Natural killer cell treated with Interleukin-12 subunit alpha and Interleukin-12 subunit beta and Interleukin-15 and Interleukin-18, amount 100 ng/mL, for 72 hours (primary cell): Measurements from ENCODE around the gene SLC13A2. TPM values are rescaled to one million over a fixed set of nuclear protein-coding genes. Genes with fewer than 3 reads are reported as not detected.

ENCODE experiments used
- ATAC-seq, 2 donors: fragments of 150-1000 bp; cut with Tn5 transposase in 1 of 2; sonication (Bioruptor Pico), chemical (Tn5 transposase) in 1 of 2; 2 replicates each; pipeline ENCODE4 v1.10.0; 2021
- DNase-seq: peaks from one replicate; pipeline ENCODE4 v3.0.0; 2022; ENCODE audit warnings: low spot score
- H3K27ac Mint-ChIP-seq, 2 donors: 1 replicate in 1 of 2; 2 replicates in 1 of 2; pipeline ENCODE4 v1.8.0; 2022; ENCODE audit warnings: mixed read lengths in 2 of 2, mild to moderate bottlenecking in 1 of 2, moderate library complexity in 1 of 2
- H3K27me3 Mint-ChIP-seq, 2 donors: 1 replicate in 1 of 2; 2 replicates in 1 of 2; pipeline ENCODE4 v1.8.0; 2022; ENCODE audit warnings: mixed read lengths in 2 of 2
- H3K36me3 Mint-ChIP-seq: one replicate; pipeline ENCODE4 v1.8.0; 2022; ENCODE audit warnings: mixed read lengths
- H3K4me1 Mint-ChIP-seq, 2 donors: 1 replicate in 1 of 2; 2 replicates in 1 of 2; pipeline ENCODE4 v1.8.0; 2022; ENCODE audit warnings: low read depth in 2 of 2, mixed read lengths in 2 of 2, mild to moderate bottlenecking in 1 of 2
- H3K4me3 Mint-ChIP-seq: one replicate; pipeline ENCODE4 v1.8.0; 2022; ENCODE audit warnings: mixed read lengths
- H3K9me3 Mint-ChIP-seq: 2 replicates; pipeline ENCODE4 v1.8.0; 2022; ENCODE audit warnings: mixed read lengths
- total RNA-seq, 2 donors: library from RNA; stranded (reverse); gene quantifications; one replicate each; pipeline ENCODE4 v1.2.3, GENCODE V29; 2022

Gene SLC13A2
- total RNA-seq, 2 donors from 2014 or later: not detected

DNA sequence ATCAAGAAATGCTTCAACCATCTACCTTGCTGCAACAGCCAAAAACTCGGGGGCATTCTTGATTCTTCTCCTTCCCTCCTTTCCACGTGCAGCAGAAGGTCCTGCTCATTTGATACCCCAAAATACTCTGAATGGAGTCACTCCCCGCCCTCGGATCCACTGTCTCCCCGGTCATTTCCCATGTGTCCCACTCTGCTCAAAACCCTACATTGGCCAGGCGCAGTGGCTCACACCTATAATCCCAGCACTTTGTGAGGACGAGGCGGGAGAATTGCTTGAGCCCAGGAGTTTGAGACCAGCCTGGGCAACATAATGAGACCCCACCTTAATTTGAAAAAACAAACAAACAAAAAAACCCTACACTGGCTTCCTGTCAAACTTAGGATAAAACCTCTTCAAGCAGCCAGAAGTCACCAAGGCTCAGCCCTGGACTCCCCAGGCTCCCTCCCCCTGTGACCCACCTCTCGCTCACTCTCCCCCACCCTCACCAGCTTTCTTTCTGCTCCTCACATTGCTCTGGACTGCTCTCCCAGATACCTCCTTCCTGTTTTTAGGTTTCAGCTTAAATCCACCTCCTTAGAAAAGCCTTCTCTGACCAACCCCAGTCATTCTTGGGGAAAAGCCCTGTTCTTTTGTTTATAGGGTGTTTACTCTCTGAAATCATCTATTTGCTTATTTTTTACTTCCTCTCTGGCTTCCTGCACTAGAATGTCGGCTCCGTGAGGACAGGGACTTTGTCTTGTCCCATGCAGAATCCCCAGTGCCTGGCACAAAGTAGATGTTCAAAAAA lies 2.8 kb downstream of the SLC13A2 start:
- Mint-ChIP-seq H3K36me3 (no peaks in the 10 kb centered on the region), H3K4me1 (peaks cover 8 to 9% of the 10 kb centered on the region in 2 donors), H3K9me3 (no peaks in the 10 kb centered on the region), H3K27ac (no peak overlapping the region), H3K4me3 (no peak overlapping the region), H3K27me3 (peaks cover 0 to 6% of the 10 kb centered on the region in 2 donors)
- peak; percentile 18 for DNase-seq
- ATAC-seq: no peak

DNA sequence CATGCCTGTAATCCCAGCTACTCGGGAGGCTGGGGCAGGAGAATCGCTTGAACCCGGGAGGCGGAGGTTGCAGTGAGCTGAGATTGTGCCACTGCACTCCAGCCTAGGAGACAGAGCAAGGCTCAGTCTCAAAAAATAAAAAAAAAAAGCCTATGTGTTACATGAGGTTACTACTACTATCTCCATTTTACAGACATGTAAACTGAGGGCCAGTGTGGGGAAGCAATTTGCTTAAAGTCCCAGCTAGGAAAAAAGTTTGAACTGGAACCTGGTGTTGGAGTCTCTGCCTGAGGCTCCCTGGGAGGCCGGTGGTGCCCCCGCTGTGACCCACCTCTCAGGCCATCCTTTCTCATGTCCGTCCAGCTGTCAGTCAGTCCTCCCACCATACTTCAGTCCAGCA lies 4.5 kb downstream of the SLC13A2 start:
- Mint-ChIP-seq H3K27me3 (peaks cover 0 to 6% of the 10 kb centered on the region in 2 donors), H3K27ac (no peak overlapping the region), H3K4me3 (no peak overlapping the region), H3K9me3 (no peaks in the 10 kb centered on the region), H3K36me3 (no peaks in the 10 kb centered on the region), H3K4me1 (peaks cover 8 to 9% of the 10 kb centered on the region in 2 donors)
- ATAC-seq: no peak
- no peak for DNase-seq

DNA sequence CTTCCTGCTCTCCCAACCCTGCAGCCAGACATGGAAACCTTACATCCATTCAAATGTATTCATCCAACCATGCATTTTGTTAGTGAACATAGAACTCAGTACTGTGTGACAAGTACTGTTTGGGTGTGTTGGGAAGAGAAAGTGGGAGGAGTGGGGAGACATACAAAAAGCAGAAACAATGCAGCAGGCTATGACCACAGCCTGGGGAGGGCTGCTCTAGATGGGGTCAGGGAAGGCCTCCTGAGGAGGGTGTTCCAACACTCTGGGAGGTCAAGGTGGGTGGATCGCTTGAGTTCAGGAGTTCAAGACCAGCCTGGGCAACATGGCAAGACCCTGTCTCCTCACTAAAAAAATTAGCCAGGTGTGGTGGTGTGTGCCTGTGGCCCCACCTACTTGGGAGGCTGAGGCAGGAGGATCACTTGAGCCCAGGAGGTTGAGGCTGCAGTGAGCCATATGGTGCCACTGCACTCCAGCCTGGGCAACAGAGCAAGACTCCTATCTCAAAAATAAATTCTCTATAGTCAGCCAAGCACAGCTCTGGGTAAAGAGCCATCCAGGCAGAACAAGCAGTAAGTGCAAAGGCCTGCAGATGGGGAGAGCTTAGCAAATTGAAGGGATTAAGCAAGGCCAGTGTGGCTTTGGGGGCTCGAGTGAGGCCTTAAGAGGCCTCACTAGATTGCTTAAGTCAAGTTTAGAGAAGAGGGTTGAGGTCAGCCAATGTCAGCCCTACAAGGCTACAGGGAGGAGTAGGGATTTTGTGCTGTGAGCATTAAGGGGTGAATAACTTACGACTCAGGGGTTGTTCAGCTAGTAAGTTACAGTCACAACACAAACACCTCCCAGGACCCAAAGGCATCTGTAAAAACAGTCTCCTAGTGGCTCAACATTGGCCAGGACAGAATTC lies 5.5 kb downstream of the SLC13A2 start:
- Mint-ChIP-seq H3K4me1 (peaks cover 8 to 10% of the 10 kb centered on the region in 2 donors), H3K27ac (no peak overlapping the region), H3K36me3 (no peaks in the 10 kb centered on the region), H3K27me3 (peaks cover 0 to 6% of the 10 kb centered on the region in 2 donors), H3K9me3 (no peaks in the 10 kb centered on the region), H3K4me3 (no peak overlapping the region)
- DNase-seq: no peak
- no peak for ATAC-seq

GRCh38 chr17:28480278-28480677 lies 6.8 kb downstream of the SLC13A2 start:
- Mint-ChIP-seq H3K9me3 (no peaks in the 10 kb centered on the region), H3K36me3 (no peaks in the 10 kb centered on the region), H3K27me3 (peaks cover 0 to 10% of the 10 kb centered on the region in 2 donors), H3K27ac (no peak overlapping the region), H3K4me3 (no peak overlapping the region), H3K4me1 (peaks cover 15 to 16% of the 10 kb centered on the region in 2 donors)
- DNase-seq (no peak), ATAC-seq (no peak)

- H3K27ac Mint-ChIP-seq: no peak overlapping the region
- ATAC-seq: no peak
- no peaks in the 10 kb centered on the region for H3K36me3 Mint-ChIP-seq
- peaks cover 8 to 9% of the 10 kb centered on the region in 2 donors for H3K4me1 Mint-ChIP-seq
- peaks cover 0 to 5% of the 10 kb centered on the region in 2 donors for H3K27me3 Mint-ChIP-seq
- DNase-seq: no peak
- H3K4me3 Mint-ChIP-seq: no peak overlapping the region
- no peaks in the 10 kb centered on the region for H3K9me3 Mint-ChIP-seq
Observed at GRCh38 chr17:28480799-28481571, 7.5 kb downstream of the SLC13A2 start.

GRCh38 chr17:28482551-28483199 lies 9.2 kb downstream of the SLC13A2 start:
- Mint-ChIP-seq H3K4me3 (no peak overlapping the region), H3K27ac (no peak overlapping the region), H3K4me1 (peaks cover 8 to 9% of the 10 kb centered on the region in 2 donors), H3K9me3 (no peaks in the 10 kb centered on the region), H3K36me3 (no peaks in the 10 kb centered on the region), H3K27me3 (peaks cover 0 to 5% of the 10 kb centered on the region in 2 donors)
- ATAC-seq (no peak), DNase-seq (no peak)

DNA sequence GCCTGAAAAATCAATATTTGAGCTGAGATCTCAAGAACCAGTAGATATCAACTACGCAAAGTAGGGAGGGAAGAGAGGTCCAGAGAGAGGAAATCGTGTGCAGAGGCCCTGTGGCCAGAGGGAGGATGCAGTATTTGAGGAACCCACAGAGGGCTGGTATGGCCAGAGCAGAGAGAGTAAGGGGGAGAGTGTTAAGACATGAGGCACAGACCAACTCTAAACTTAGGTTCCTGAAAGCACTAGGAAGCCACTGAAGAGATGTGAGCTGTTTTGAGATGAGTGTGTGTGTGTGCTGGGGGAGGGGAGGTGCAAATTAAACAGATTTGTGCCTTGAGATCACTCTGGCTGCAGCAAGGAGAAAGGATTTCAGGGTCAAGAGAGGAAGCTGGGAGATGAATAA lies 10.9 kb downstream of the SLC13A2 start:
- H3K9me3 Mint-ChIP-seq: no peaks in the 10 kb centered on the region

GRCh38 chr17:28485049-28485448 lies 11.6 kb downstream of the SLC13A2 start:
- Mint-ChIP-seq H3K4me3 (no peak overlapping the region), H3K9me3 (no peaks in the 10 kb centered on the region), H3K27ac (no peak overlapping the region), H3K4me1 (peaks cover 8 to 9% of the 10 kb centered on the region in 2 donors), H3K27me3 (peaks cover 0 to 5% of the 10 kb centered on the region in 2 donors), H3K36me3 (no peaks in the 10 kb centered on the region)
- DNase-seq (no peak), ATAC-seq (no peak)

More for the DNA sequence above, 10.9 kb downstream of the SLC13A2 start:
- Mint-ChIP-seq H3K4me1 (peaks cover 8 to 9% of the 10 kb centered on the region in 2 donors), H3K27me3 (peaks cover 0 to 5% of the 10 kb centered on the region in 2 donors), H3K36me3 (no peaks in the 10 kb centered on the region), H3K27ac (no peak overlapping the region), H3K4me3 (peak overlapping the region; percentile 23)
- peak; percentile 44 to 82 for ATAC-seq
- DNase-seq: no peak

DNA sequence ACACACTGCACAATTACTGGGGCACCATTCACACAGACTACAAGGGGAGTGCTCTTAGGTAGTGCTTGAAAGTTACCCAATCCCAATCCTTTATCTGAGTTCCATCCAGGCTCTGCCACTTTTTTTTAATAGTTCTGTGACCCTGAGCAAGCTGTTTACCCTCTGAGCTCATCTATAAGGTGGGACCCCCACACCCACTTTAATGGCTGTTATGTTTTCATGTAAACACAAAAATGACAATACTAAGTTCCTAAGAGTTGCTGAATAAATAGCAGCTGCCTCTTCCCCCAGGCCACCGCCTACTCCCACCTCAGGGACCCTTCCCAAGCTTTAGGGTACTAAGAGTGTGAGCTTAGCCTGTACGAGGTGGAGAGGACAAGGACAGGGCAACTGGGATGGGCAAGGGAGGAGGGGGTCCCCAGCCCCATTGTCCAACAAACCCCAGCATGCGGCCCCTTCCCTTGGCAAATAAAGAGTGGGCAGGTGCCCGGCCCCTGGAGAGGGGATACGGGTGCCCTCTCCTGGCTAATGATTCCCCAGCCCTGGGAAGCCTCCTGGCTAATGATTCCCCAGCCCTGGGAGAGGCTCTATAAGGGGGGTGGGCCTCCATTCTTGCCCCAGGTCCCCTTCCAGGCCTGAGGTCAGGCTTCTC lies 14.6 kb downstream of the SLC13A2 start:
- ATAC-seq (no peak), DNase-seq (no peak)
- Mint-ChIP-seq H3K27me3 (peaks cover 8 to 10% of the 10 kb centered on the region in 2 donors), H3K4me3 (no peak overlapping the region), H3K36me3 (no peaks in the 10 kb centered on the region), H3K4me1 (peaks cover 8 to 9% of the 10 kb centered on the region in 2 donors), H3K27ac (no peak overlapping the region), H3K9me3 (no peaks in the 10 kb centered on the region)

DNA sequence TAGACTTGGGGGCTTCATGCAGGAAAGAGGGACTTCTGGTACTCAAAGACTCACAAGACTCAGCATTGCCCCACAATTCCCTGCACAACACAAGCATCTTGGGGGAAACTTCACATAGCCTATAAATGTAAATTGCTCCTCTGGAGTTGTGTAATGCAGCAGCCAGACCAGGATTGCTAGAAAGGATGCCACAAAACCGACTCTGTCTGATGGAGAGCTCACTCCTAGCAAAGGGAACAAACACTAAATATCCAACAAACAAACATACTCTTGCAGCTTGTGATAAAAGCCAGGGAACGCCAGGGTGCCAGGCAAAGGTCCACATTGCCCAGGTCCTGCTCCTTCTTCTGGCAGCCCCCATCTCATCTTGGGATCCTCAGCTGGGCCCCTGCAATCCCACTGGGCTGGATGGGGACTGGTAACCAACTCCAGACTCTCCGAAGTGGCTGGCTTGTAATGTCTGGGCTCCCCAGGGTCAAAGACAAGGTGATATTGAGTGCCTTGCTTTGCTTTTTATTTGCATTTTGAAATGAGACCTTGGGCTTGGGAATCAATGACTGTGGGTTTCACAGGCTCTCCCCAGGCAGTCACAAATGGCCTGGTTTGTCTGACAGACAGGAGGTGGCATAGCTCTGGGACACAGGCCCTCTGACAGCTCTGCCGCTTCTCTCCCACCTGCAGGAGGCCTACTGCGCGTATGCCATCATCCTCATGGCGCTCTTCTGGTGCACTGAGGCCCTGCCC lies 15.3 kb downstream of the SLC13A2 start:
- Mint-ChIP-seq H3K4me3 (no peak overlapping the region), H3K9me3 (no peaks in the 10 kb centered on the region), H3K27me3 (peaks cover 8 to 10% of the 10 kb centered on the region in 2 donors), H3K36me3 (no peaks in the 10 kb centered on the region), H3K4me1 (peaks cover 8 to 9% of the 10 kb centered on the region in 2 donors), H3K27ac (no peak overlapping the region)
- ATAC-seq (no peak), DNase-seq (no peak)

DNA sequence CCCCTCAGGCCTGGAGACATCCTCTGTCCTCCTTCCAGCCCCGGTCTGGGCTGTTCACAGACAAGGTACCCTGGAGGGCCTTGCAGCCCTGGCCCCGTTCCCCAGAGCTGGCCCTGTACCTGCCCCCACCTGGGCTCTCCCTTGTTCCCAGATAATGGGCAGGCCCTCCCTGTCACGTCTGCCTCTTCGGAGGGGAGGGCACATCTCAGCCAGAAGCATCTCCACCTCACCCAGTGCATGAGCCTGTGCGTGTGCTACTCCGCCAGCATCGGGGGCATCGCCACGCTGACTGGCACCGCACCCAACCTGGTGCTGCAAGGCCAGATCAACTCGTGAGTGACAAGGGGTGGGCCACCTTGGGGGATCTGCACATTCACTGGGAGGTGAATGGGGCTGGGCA lies 17.8 kb downstream of the SLC13A2 start:
- Mint-ChIP-seq H3K4me3 (no peak overlapping the region), H3K36me3 (no peaks in the 10 kb centered on the region), H3K9me3 (no peaks in the 10 kb centered on the region), H3K27me3 (peaks cover 5 to 8% of the 10 kb centered on the region in 2 donors), H3K27ac (no peak overlapping the region), H3K4me1 (no peaks in the 10 kb centered on the region)
- DNase-seq (no peak), ATAC-seq (no peak)

GRCh38 chr17:28491860-28492259 lies 18.4 kb downstream of the SLC13A2 start:
- H3K9me3 Mint-ChIP-seq: no peaks in the 10 kb centered on the region

More at GRCh38 chr17:28491860-28492259, 18.4 kb downstream of the SLC13A2 start:
- Mint-ChIP-seq H3K27ac (no peak overlapping the region), H3K4me1 (no peaks in the 10 kb centered on the region), H3K27me3 (peaks cover 5 to 8% of the 10 kb centered on the region in 2 donors), H3K4me3 (no peak overlapping the region), H3K36me3 (no peaks in the 10 kb centered on the region)
- DNase-seq: no peak
- no peak for ATAC-seq
